ENCODE results near the gene LRRC4B. TPM values are rescaled to one million over a fixed set of nuclear protein-coding genes. Genes with fewer than 3 reads are reported as not detected.

Gene LRRC4B
- total RNA-seq, 4 donors from 2014 or later, result 0.23 to 1.8 (median 0.35) TPM

GRCh38 chr19:50564229-50565105, 3.8 kb downstream of the LRRC4B start:
- intact Hi-C loops (cut with DNase I; ENCODE audit: low total_unique reads), result no loop called here
- TF ChIP-seq CTCF (IDR thresholded peaks at IDR 0.05) (no peak), POLR2A (IDR thresholded peaks at IDR 0.05) (no peak)
- 36 to 47% methylated on average over 21 to 22 of the region's 22 CpGs for WGBS, 2 donors
- DNase-seq (ENCODE audit: low spot score in 2 of 2), result no peak
- no peak overlapping the region for H3K4me3 ChIP-seq (ENCODE audit: low read depth, poor library complexity, severe bottlenecking)

GRCh38 chr19:50563597-50563996, 4.6 kb downstream of the LRRC4B start:
- WGBS, 2 donors, result 59 to 70% methylated on average over 6 of the region's 6 CpGs
- TF ChIP-seq CTCF (IDR thresholded peaks at IDR 0.05) (no peak), POLR2A (IDR thresholded peaks at IDR 0.05) (no peak)
- intact Hi-C loops (cut with DNase I; ENCODE audit: low total_unique reads), result no loop called here
- H3K4me3 ChIP-seq (ENCODE audit: low read depth, poor library complexity, severe bottlenecking), result no peak overlapping the region
- DNase-seq (ENCODE audit: low spot score in 2 of 2), result no peak

- intact Hi-C loops (cut with DNase I; ENCODE audit: low total_unique reads), result no loop called here
- no peak for DNase-seq (ENCODE audit: low spot score in 2 of 2)
- H3K4me3 ChIP-seq (ENCODE audit: low read depth, poor library complexity, severe bottlenecking), result no peak overlapping the region
- WGBS, 2 donors, result 71 to 85% methylated on average over 4 to 9 of the region's 9 CpGs
- TF ChIP-seq POLR2A (IDR thresholded peaks at IDR 0.05) (no peak), CTCF (IDR thresholded peaks at IDR 0.05) (no peak)
Observed at GRCh38 chr19:50562996-50563395, 5.2 kb downstream of the LRRC4B start.

- no peak for DNase-seq (ENCODE audit: low spot score in 2 of 2)
- intact Hi-C loops (cut with DNase I; ENCODE audit: low total_unique reads), result no loop called here
- no peak overlapping the region for H3K4me3 ChIP-seq (ENCODE audit: low read depth, poor library complexity, severe bottlenecking)
- no peak for TF ChIP-seq POLR2A (IDR thresholded peaks at IDR 0.05)
- TF ChIP-seq CTCF (IDR thresholded peaks at IDR 0.05), result no peak
- WGBS, 2 donors, result 55 to 66% methylated on average over 4 of the region's 4 CpGs
Observed at GRCh38 chr19:50562329-50562728, 5.9 kb downstream of the LRRC4B start.

- WGBS, 2 donors, result 60 to 72% methylated on average over 10 of the region's 10 CpGs
- TF ChIP-seq POLR2A (IDR thresholded peaks at IDR 0.05) (no peak), CTCF (IDR thresholded peaks at IDR 0.05) (no peak)
- H3K4me3 ChIP-seq (ENCODE audit: low read depth, poor library complexity, severe bottlenecking), result no peak overlapping the region
- intact Hi-C loops (cut with DNase I; ENCODE audit: low total_unique reads), result no loop called here
- DNase-seq (ENCODE audit: low spot score in 2 of 2), result no peak
Observed at GRCh38 chr19:50559636-50560035, 8.6 kb downstream of the LRRC4B start.

All from lower leg skin (tissue), 4 donors.